SK-N-MC (cell line): ENCODE data around the gene BOLA2B.

Experiments used
- DNase-seq: peaks from one replicate; pipeline ENCODE4 v3.0.0-alpha.2; 2011; ENCODE audit warnings: low read depth, low spot score
- H3K27ac ChIP-seq: fragments of 200-600 bp; sonication (generic); 2 replicates; pipeline ENCODE4 v1.5.1; 2016; ENCODE audit warnings: mixed run types
- H3K36me3 ChIP-seq: fragments of 200-600 bp; sonication (generic); 2 replicates; pipeline ENCODE4 v1.6.1; 2017; ENCODE audit warnings: antibody characterized with exemption, low read length, mixed read lengths; ENCODE audit not compliant: insufficient read depth
- H3K4me3 ChIP-seq: fragments of 200-600 bp; sonication (generic); 2 replicates; pipeline ENCODE4 v1.5.1; 2016
- H3K9ac ChIP-seq: fragments of 200-600 bp; sonication (generic); 2 replicates; pipeline ENCODE4 v1.8.0; 2017; ENCODE audit warnings: mixed run types, mixed read lengths; ENCODE audit not compliant: insufficient read length
- H3K9me3 ChIP-seq: fragments of 200-600 bp; sonication (generic); 2 replicates; pipeline ENCODE4 v1.6.1; 2017; ENCODE audit warnings: low read depth, mild to moderate bottlenecking, antibody characterized with exemption, low read length, moderate library complexity, mixed read lengths
- EZH2 ChIP-seq: fragments of 200-600 bp; sonication (generic); IDR thresholded peaks from one replicate; pipeline ENCODE4 v1.6.1; 2017; ENCODE audit warnings: antibody characterized with exemption
- FOXP2 ChIP-seq: optimal IDR thresholded peaks from 2 replicates; pipeline ENCODE3; 2011; ENCODE audit warnings: mild to moderate bottlenecking, moderate library complexity; ENCODE audit not compliant: insufficient read depth; ENCODE audit errors: extremely low read length, control extremely low read depth
- POLR2AphosphoS5 ChIP-seq: IDR thresholded peaks from 2 replicates; pipeline ENCODE4 v1.6.1; 2012; ENCODE audit warnings: mild to moderate bottlenecking, low read depth, low read length, borderline replicate concordance

Gene BOLA2B

GRCh38 chr16:30144917-30145316 lies 48.5 kb downstream of the BOLA2B start:
- H3K27ac ChIP-seq = no peak overlapping the region
- H3K9me3 ChIP-seq = no peaks in the 10 kb centered on the region
- no peak overlapping the region for H3K9ac ChIP-seq
- no peaks in the 10 kb centered on the region for H3K36me3 ChIP-seq
- no peak overlapping the region for H3K4me3 ChIP-seq
- no peak for DNase-seq
- TF ChIP-seq FOXP2 (no peak), POLR2AphosphoS5 (no peak), EZH2 (no peak)

DNA sequence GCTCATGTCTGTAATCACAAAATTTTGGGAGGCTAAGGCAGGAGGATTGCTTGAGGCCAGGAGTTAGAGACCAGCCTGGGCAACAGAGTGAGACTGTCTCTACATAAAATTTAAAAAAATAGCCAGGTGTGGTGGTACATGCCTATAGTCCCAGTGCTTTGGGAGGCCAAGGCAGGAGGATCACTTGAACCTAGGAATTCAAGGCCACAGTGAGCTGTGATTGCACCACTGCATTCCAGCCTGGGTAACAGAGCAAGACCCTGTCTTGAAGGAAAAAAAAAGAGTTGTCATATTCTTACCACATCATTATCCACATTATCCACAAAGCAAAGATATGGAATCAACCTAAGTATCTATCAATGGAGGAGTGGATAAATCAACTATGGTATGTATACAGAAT lies 49.4 kb downstream of the BOLA2B start:
- DNase-seq = no peak
- H3K4me3 ChIP-seq = no peak overlapping the region
- H3K9ac ChIP-seq = no peak overlapping the region

GRCh38 chr16:30143347-30143702 lies 50.1 kb downstream of the BOLA2B start:
- TF ChIP-seq FOXP2 (no peak), POLR2AphosphoS5 (no peak), EZH2 (no peak)
- H3K9ac ChIP-seq = no peak overlapping the region
- no peaks in the 10 kb centered on the region for H3K36me3 ChIP-seq
- no peak overlapping the region for H3K27ac ChIP-seq
- H3K4me3 ChIP-seq = no peak overlapping the region
- DNase-seq = no peak
- no peaks in the 10 kb centered on the region for H3K9me3 ChIP-seq

More for the DNA sequence above, 49.4 kb downstream of the BOLA2B start:
- no peak overlapping the region for H3K27ac ChIP-seq
- no peaks in the 10 kb centered on the region for H3K36me3 ChIP-seq
- TF ChIP-seq EZH2 (no peak), FOXP2 (no peak), POLR2AphosphoS5 (no peak)
- H3K9me3 ChIP-seq = no peaks in the 10 kb centered on the region
